ENCODE data around the gene NR1H3. TPM values are rescaled to one million over a fixed set of nuclear protein-coding genes. Genes with fewer than 3 reads are reported as not detected.
"Not testable (repeated sequence)": the region's sequence is repeated elsewhere in the genome, so short reads cannot be mapped to it uniquely, and the experiment has no call there.

NR1H3 gene
- total and polyA plus RNA-seq, 9 donors: 18.0 to 39.7 (median 27.3) TPM

GRCh38 chr11:47306484-47306844 is 48.7 kb downstream of the NR1H3 start:
- DNase-seq: no peak
- H3K27me3 ChIP-seq: no peaks in the 10 kb centered on the region
- no peak overlapping the region for H3K4me3 ChIP-seq
- 41 to 84% (median 54%) methylated on average over 1 of the region's 1 CpG for WGBS, 3 donors
- no peaks in the 10 kb centered on the region for H3K4me1 ChIP-seq (ENCODE audit: insufficient read depth)
- no peaks in the 10 kb centered on the region for H3K36me3 ChIP-seq
- no peaks in the 10 kb centered on the region for H3K9me3 ChIP-seq
- intact Hi-C loops (cut with DNase I): no loop called here
- no peak for TF ChIP-seq CTCF (IDR thresholded peaks at IDR 0.05)
- no peak for TF ChIP-seq EP300 (IDR thresholded peaks at IDR 0.05)
- no peak overlapping the region for H3K27ac ChIP-seq

- Histone ChIP-seq H3K36me3 (no peaks in the 10 kb centered on the region), H3K4me3 (no peak overlapping the region), H3K27me3 (no peaks in the 10 kb centered on the region), H3K4me1 (ENCODE audit: insufficient read depth) (no peaks in the 10 kb centered on the region), H3K9me3 (no peaks in the 10 kb centered on the region), H3K27ac (no peak overlapping the region)
- no peak for DNase-seq
- intact Hi-C loops (cut with DNase I): no loop called here
- WGBS, 3 donors: 90 to 94% (median 92%) methylated on average over 6 of the region's 6 CpGs
- no peak for TF ChIP-seq CTCF (IDR thresholded peaks at IDR 0.05)
- no peak for TF ChIP-seq EP300 (IDR thresholded peaks at IDR 0.05)
- TF ChIP-seq POLR2A (IDR thresholded peaks at IDR 0.05): no peak
These were observed 50.4 kb downstream of the NR1H3 start for GRCh38 chr11:47308050-47308823.

- H3K27me3 ChIP-seq: no peaks in the 10 kb centered on the region
- intact Hi-C loops (cut with DNase I): no loop called here
- DNase-seq: no peak
- no peaks in the 10 kb centered on the region for H3K4me1 ChIP-seq (ENCODE audit: insufficient read depth)
- H3K27ac ChIP-seq: no peak overlapping the region
- no peaks in the 10 kb centered on the region for H3K9me3 ChIP-seq
- TF ChIP-seq POLR2A (IDR thresholded peaks at IDR 0.05): no peak
- TF ChIP-seq CTCF (IDR thresholded peaks at IDR 0.05): no peak
- no peak for TF ChIP-seq EP300 (IDR thresholded peaks at IDR 0.05)
- no peak overlapping the region for H3K4me3 ChIP-seq
- WGBS, 3 donors: 80 to 85% (median 83%) methylated on average over 5 of the region's 5 CpGs
- no peaks in the 10 kb centered on the region for H3K36me3 ChIP-seq
These were observed 57.2 kb downstream of the NR1H3 start for GRCh38 chr11:47314992-47315391.

- WGBS, 3 donors: 92 to 94% (median 94%) methylated on average over 8 of the region's 8 CpGs
- H3K36me3 ChIP-seq; H3K4me1 ChIP-seq (ENCODE audit: insufficient read depth); H3K9me3 ChIP-seq; H3K27me3 ChIP-seq; H3K4me3 ChIP-seq; DNase-seq; H3K27ac ChIP-seq; intact Hi-C loops (cut with DNase I): not testable (repeated sequence)
These were observed 58.7 kb downstream of the NR1H3 start for GRCh38 chr11:47316501-47316900.

- WGBS, 3 donors: 86 to 88% (median 87%) methylated on average over 5 of the region's 5 CpGs
- Histone ChIP-seq H3K4me1 (ENCODE audit: insufficient read depth) (no peaks in the 10 kb centered on the region), H3K9me3 (no peaks in the 10 kb centered on the region), H3K4me3 (no peak overlapping the region), H3K36me3 (no peaks in the 10 kb centered on the region), H3K27ac (no peak overlapping the region), H3K27me3 (no peaks in the 10 kb centered on the region)
- intact Hi-C loops (cut with DNase I): no loop called here
- DNase-seq: no peak
- TF ChIP-seq POLR2A (IDR thresholded peaks at IDR 0.05): no peak
- no peak for TF ChIP-seq EP300 (IDR thresholded peaks at IDR 0.05)
- TF ChIP-seq CTCF (IDR thresholded peaks at IDR 0.05): no peak
These were observed 59.5 kb downstream of the NR1H3 start for GRCh38 chr11:47317064-47317828.
